DOHH2 (cell line): ENCODE measurements around the gene TRAK2.

ENCODE experiments used
- CTCF ChIP-seq: fragments of 200-600 bp; sonication (generic); IDR thresholded peaks from one replicate; pipeline ENCODE4 v1.5.1; 2014; ENCODE audit warnings: antibody characterized with exemption, mild to moderate bottlenecking, low read depth, low read length; ENCODE audit not compliant: poor library complexity, severe bottlenecking
- EZH2phosphoT487 ChIP-seq: fragments of 200-600 bp; sonication (generic); IDR thresholded peaks from 2 replicates; pipeline ENCODE4 v1.6.1; 2017; ENCODE audit warnings: borderline replicate concordance, mild to moderate bottlenecking, antibody characterized with exemption, low read length, moderate library complexity, mixed read lengths

GRCh38 chr2:201402651-201403562 lies 48.4 kb downstream of the TRAK2 start:
- no peak for TF ChIP-seq CTCF
- TF ChIP-seq EZH2phosphoT487, result no peak
